Measurements from ENCODE around the gene NOS2. TPM values are rescaled to one million over a fixed set of nuclear protein-coding genes. Genes with fewer than 3 reads are reported as not detected.
"Not testable (repeated sequence)": the region's sequence is repeated elsewhere in the genome, so short reads cannot be mapped to it uniquely, and the experiment has no call there.

NOS2 gene
- total and polyA plus RNA-seq, 10 donors, result 0.02 to 0.69 (median 0.13) TPM; not detected in 1

DNA sequence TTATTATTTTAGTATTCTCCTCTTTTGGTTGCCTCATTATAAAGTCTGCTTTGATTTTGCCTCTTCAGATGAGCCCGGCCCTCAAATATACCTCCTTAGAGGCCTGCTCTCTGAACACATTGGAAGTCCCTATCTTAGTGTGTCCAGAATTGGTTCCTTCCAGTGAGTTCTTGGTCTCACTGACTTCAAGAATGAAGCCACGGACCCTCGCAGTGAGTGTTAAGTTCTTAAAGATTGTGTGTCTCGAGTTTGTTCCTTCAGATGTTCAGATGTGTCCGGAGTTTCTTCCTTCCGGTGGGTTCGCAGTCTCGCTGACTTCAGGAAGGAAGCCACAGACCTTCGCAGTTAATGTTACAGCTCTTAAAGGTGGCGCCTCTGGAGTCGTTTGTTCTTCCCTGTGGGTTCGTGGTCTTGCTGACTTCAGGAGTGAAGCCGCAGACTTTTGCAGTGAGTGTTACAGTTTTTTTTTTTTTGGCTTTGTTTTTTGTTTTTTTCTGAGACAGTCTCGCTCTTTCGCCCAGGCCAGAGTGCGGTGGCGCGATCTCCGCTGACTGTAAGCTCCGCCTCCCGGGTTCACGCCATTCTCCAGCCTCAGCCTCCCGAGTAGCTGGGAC, 45.8 kb upstream of the NOS2 start:
- 32 to 46% (median 40%) methylated on average over 23 of the region's 23 CpGs for WGBS, 5 donors

GRCh38 chr17:27845264-27846041, 45.1 kb upstream of the NOS2 start:
- H3K4me3 ChIP-seq, result no peak overlapping the region
- peaks cover 0 to 17% (median 0%) of the 10 kb centered on the region in 6 donors for H3K4me1 ChIP-seq
- no peaks in the 10 kb centered on the region for H3K27me3 ChIP-seq (replicated peaks in 1 of 7)
- peak overlapping the region in 1 of 8 donors; percentile 49 for H3K27ac ChIP-seq
- 61 to 65% (median 62%) methylated on average over 13 of the region's 13 CpGs for WGBS, 5 donors
- DNase-seq, result no peak
- no peaks in the 10 kb centered on the region for H3K36me3 ChIP-seq
- no peaks in the 10 kb centered on the region for H3K9me3 ChIP-seq
- TF ChIP-seq, protein P1, sequence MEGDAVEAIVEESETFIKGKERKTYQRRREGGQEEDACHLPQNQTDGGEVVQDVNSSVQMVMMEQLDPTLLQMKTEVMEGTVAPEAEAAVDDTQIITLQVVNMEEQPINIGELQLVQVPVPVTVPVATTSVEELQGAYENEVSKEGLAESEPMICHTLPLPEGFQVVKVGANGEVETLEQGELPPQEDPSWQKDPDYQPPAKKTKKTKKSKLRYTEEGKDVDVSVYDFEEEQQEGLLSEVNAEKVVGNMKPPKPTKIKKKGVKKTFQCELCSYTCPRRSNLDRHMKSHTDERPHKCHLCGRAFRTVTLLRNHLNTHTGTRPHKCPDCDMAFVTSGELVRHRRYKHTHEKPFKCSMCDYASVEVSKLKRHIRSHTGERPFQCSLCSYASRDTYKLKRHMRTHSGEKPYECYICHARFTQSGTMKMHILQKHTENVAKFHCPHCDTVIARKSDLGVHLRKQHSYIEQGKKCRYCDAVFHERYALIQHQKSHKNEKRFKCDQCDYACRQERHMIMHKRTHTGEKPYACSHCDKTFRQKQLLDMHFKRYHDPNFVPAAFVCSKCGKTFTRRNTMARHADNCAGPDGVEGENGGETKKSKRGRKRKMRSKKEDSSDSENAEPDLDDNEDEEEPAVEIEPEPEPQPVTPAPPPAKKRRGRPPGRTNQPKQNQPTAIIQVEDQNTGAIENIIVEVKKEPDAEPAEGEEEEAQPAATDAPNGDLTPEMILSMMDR (IDR thresholded peaks at IDR 0.05 in 8 of 11, conservative IDR thresholded peaks at IDR 0.05 in 3 of 11), result no peak
- no peak for TF ChIP-seq POLR2A (IDR thresholded peaks at IDR 0.05)
- no peak for TF ChIP-seq POLR2AphosphoS5 (IDR thresholded peaks at IDR 0.05)
- intact Hi-C loops (cut with DNase I; ENCODE audit: low total_unique reads), result no loop called here

More for the DNA sequence above, 45.8 kb upstream of the NOS2 start:
- intact Hi-C loops (cut with DNase I; ENCODE audit: low total_unique reads), result no loop called here
- Histone ChIP-seq H3K4me3 (peak overlapping the region in 4 of 8 donors; percentile 4 to 53 (median 12)), H3K27me3 (replicated peaks in 1 of 7) (no peaks in the 10 kb centered on the region), H3K9me3 (no peaks in the 10 kb centered on the region), H3K27ac (peak overlapping the region in 4 of 8 donors; percentile 12 to 56 (median 44)), H3K36me3 (no peaks in the 10 kb centered on the region), H3K4me1 (peaks cover 0 to 17% (median 0%) of the 10 kb centered on the region in 6 donors)
- DNase-seq, result no peak
- no peak for TF ChIP-seq POLR2AphosphoS5 (IDR thresholded peaks at IDR 0.05)
- TF ChIP-seq, protein P1 (IDR thresholded peaks at IDR 0.05 in 8 of 11, conservative IDR thresholded peaks at IDR 0.05 in 3 of 11), result no peak
- no peak for TF ChIP-seq POLR2A (IDR thresholded peaks at IDR 0.05)

- Histone ChIP-seq H3K27me3 (replicated peaks in 1 of 7) (no peaks in the 10 kb centered on the region), H3K4me1 (peaks cover 0 to 6% (median 0%) of the 10 kb centered on the region in 6 donors), H3K4me3 (no peak overlapping the region), H3K9me3 (no peaks in the 10 kb centered on the region), H3K27ac (no peak overlapping the region), H3K36me3 (no peaks in the 10 kb centered on the region)
- DNase-seq, result no peak
- 90 to 97% (median 95%) methylated on average over 1 of the region's 1 CpG for WGBS, 5 donors
- intact Hi-C loops (cut with DNase I; ENCODE audit: low total_unique reads), result no loop called here
- TF ChIP-seq, protein P1 (IDR thresholded peaks at IDR 0.05 in 8 of 11, conservative IDR thresholded peaks at IDR 0.05 in 3 of 11), result no peak
- TF ChIP-seq POLR2AphosphoS5 (IDR thresholded peaks at IDR 0.05) (no peak), POLR2A (IDR thresholded peaks at IDR 0.05) (no peak)
These were observed 40.4 kb upstream of the NOS2 start for GRCh38 chr17:27840688-27841087.

DNA sequence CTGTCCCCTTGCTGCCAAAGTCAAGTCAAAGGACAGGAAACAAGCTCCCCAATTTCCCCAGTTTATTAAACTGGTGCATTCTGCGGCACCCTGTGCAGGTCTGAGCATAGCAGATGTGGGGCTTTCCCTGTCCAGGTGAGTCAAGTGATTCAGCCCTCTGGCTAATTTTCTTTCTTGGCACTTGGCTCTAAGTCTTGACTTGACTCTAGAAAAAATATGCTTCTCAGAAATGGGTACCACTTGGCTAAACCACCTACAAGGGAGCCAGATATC, 40.0 kb upstream of the NOS2 start:
- no CpG with 5 or more reads among the region's 1 CpG for WGBS, 5 donors
- H3K4me1 ChIP-seq; H3K9me3 ChIP-seq; intact Hi-C loops (cut with DNase I; ENCODE audit: low total_unique reads); H3K27me3 ChIP-seq (replicated peaks in 1 of 7); DNase-seq; H3K27ac ChIP-seq; H3K4me3 ChIP-seq; H3K36me3 ChIP-seq: not testable (repeated sequence)

GRCh38 chr17:27839571-27840405, 39.5 kb upstream of the NOS2 start:
- H3K36me3 ChIP-seq; H3K4me1 ChIP-seq; H3K27me3 ChIP-seq (replicated peaks in 1 of 7); H3K4me3 ChIP-seq; H3K9me3 ChIP-seq; intact Hi-C loops (cut with DNase I; ENCODE audit: low total_unique reads); H3K27ac ChIP-seq; DNase-seq: not testable (repeated sequence)
- 50 to 85% (median 70%) methylated on average over 1 of the region's 4 CpGs for WGBS, 5 donors

DNA sequence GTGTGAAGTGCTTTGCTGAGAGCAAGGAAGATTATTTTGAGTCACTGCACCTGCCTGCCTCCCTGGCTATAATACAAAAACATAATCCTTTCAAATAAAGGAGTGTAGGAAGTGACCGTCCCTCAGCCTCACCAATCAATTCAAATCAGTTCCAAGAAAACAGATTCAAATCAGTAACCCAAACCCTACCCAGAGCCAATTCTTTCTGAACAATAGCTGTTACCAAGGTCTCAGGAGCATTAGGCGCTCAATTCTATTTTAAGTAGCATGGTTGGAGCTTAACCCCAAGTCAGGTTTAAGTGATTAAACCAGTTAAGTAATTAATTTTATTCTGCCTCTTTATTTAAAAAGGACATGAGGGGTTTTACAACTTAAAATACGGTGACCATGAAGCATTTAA, 38.3 kb upstream of the NOS2 start:
- 78 to 98% (median 90%) methylated on average over 2 of the region's 3 CpGs for WGBS, 5 donors
- H3K9me3 ChIP-seq; H3K27ac ChIP-seq; H3K4me3 ChIP-seq; intact Hi-C loops (cut with DNase I; ENCODE audit: low total_unique reads); H3K4me1 ChIP-seq; H3K27me3 ChIP-seq (replicated peaks in 1 of 7); H3K36me3 ChIP-seq; DNase-seq: not testable (repeated sequence)

DNA sequence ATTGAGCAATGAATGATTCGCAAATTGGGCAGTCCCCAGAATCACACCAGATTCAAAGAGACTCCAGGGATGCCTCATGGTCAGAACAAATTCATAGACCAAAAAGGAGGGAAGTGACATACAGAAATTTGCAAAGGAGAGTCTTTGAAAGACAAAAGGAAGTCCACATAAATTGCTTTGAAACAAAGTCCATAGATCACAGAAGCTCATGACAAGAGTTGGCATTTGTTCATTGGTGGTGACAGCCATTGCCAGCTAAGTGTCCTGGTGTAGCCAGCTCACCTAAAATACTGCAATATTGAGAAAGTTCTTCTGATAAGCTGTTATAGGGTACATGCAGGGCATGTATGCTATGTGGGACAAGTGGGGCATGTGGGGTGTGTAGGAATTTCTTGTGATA, 37.4 kb upstream of the NOS2 start:
- WGBS, 5 donors, result 88 to 98% (median 95%) methylated on average over 1 of the region's 1 CpG
- intact Hi-C loops (cut with DNase I; ENCODE audit: low total_unique reads); H3K4me3 ChIP-seq; H3K4me1 ChIP-seq; DNase-seq; H3K27ac ChIP-seq; H3K27me3 ChIP-seq (replicated peaks in 1 of 7); H3K36me3 ChIP-seq; H3K9me3 ChIP-seq: not testable (repeated sequence)

Data from spleen (tissue), 11 donors.